Lung microvascular endothelial cell (primary cell): ENCODE results near the gene DUXB. TPM values are rescaled to one million over a fixed set of nuclear protein-coding genes. Genes with fewer than 3 reads are reported as not detected.
A peak's percentile ranks its signal among the peaks of the same experiment; 100 is the strongest.

Experiments used
- DNase-seq, 2 donors: peaks; one replicate each; pipeline versions ENCODE4 v3.0.0 to v3.0.0-alpha.2; 2010; ENCODE audit warnings: low read depth in 2 of 2
- total RNA-seq: library from RNA; depleted of rRNA; stranded (reverse); fragments of >200 nt; gene quantifications from 2 replicates; pipeline ENCODE4 v1.2.1, GENCODE V29; 2014

DUXB gene
- total RNA-seq: not detected in 2 replicates

- no peak for DNase-seq
Observed at GRCh38 chr16:75701361-75701760, at the start of gene DUXB. TSS of gene DUXB (minus strand) at chr16:75701461. CDS start at chr16:75701418, 43 bp downstream.

GRCh38 chr16:75750528-75750927, 49.3 kb upstream of the DUXB start:
- DNase-seq: no peak

- no peak for DNase-seq
Observed at GRCh38 chr16:75746359-75746758, 45.1 kb upstream of the DUXB start.

DNA sequence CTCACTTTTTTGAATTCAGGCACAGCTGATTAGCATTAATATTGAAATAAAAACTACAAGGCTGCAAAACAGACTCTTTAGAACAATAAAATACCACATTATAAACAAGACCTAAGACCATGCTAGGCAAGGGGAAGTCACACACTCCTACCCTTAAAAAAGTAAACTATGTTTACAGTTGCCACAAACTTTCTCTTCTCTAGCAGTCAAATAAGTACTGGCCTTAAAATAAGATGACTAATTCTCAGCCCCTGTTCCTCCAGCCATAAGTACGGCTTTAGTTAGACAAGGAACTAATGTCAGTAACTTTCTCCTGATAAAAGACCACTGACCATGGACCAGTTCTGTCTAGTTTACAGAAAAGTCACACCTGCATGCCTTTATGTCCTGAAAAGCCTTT, 44.6 kb upstream of the DUXB start:
- DNase-seq: no peak

- no peak for DNase-seq
Observed at GRCh38 chr16:75745242-75745641, 44.0 kb upstream of the DUXB start.

DNA sequence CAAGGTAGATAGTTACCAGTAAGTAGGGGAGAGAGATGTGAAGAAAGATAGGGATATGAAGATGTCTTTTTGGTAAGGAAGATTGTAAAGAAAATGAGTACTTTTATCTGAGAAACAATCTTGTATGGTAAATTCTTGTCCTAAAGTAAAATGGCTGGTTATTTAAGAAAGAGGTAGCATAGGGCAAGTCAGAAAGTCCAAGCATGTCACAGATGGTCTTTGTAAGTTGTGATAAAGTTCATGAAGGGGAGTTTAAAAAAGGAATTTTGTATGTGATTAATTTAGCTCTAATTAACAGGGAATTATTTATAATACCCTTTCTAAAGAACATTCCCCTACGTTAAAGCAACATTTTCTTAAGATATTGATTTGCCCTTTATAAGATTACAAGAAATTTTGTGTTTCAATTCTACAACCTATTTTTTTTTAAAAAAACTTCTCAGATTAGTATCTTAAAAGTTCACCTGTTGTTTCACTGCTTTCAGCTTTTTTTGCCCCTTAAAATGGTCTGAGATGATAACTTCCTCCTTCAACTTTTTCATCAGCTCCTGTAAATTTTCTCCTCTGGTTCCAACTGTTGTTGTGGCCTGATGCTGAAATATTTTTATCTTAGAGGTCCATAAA, 41.3 kb upstream of the DUXB start:
- no peak for DNase-seq

DNA sequence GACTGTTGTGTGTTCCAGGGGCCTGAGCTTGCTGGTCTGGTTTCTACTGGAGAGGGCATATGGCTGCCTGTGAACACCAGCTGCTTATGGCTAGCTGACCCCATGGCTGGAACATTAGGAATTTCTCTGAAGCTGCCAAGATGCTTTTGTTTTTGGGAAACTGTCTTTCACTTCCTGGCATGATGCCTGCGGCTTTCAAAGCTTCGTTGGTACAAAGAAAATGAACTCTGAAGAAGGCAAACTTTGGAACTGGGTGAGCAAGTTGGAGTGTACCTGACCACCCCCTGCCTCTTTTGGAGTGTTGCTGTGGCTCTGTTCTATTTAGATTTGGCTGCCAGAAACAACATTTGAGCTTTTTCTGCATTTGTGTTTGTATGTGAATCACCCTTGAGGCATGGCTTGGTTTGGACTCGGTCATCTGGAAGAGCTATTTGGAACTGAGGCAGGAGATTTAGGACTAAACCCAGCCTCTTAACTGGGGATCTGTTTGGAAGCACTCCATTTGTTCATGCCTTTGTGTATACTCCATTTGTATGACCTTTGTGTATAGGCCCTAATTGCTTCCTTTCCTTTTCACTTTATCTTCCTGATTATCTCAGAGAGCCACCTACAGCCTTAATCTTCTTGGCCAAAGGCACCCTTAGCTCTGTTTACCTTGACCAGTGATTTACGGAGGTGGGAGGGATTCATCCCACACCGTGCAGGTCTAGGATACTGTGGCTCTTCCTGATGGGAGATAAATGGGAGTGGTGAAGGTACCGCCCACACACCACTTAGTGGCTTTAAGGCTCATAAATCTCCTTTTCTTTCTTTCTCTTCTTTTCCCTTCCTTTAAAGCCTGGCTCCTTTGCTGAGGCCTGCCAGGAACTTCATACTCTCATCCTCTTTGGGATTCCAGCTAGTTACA, 32.3 kb upstream of the DUXB start:
- DNase-seq: no peak

DNA sequence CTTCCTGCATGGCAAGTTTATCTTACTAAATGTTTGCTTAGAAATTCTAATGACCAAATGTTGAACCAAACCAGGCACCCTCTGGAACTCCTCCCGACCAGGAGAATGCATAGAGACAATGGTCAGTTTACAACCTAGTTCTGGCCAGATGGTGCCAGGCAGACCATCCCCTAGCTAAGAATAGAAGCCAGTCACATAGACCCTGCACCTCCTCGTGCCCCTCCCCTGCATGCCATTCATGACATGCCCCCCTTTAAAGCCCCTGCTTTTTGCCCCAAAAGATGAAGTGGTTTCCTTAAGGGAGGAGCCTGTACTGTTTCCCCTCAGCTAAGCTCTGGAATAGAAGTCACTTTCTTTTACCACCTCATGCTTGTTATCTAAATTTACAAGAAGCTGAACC, 31.6 kb upstream of the DUXB start:
- no peak for DNase-seq

- DNase-seq: no peak
Observed at GRCh38 chr16:75727221-75727620, 26.0 kb upstream of the DUXB start.

DNA sequence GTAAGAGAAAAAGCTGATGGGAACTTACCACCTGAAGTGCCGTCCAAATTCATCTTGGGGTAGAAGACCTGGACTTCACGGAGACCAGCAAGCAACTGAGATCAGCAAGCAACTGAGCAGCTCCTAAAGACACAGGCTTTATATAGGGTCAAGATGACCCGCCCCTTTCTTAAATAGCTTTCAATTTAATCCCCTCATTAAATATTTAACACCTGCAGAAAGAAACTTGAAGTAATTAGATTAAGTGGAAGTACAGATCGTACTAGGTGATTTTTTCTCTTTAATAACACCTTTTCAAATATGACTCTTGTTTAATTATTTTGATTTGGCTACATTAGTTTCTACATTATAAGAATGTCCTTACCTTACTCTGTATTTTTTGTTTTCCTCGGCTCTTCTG, 25.1 kb upstream of the DUXB start, which contains the start of gene CPHXL:
Gene CPHXL, minus strand, starts transcription at position 101 of the 400 bp plus-strand sequence. Its CDS starts 48 bp downstream, at position 53.
- no peak for DNase-seq

- DNase-seq: no peak
Observed at GRCh38 chr16:75718452-75718851, 17.2 kb upstream of the DUXB start.

GRCh38 chr16:75714661-75715060, 13.4 kb upstream of the DUXB start:
- no peak for DNase-seq

GRCh38 chr16:75710344-75710743, 9.1 kb upstream of the DUXB start:
- no peak for DNase-seq

- peak in 1 of 2 donors; percentile 6 for DNase-seq
Observed at GRCh38 chr16:75703306-75703705, 2.0 kb upstream of the DUXB start.

- no peak for DNase-seq
Observed at GRCh38 chr16:75702242-75702641, 981 bp upstream of the DUXB start.

- no peak for DNase-seq
Observed at GRCh38 chr16:75697571-75697970, 3.7 kb downstream of the DUXB start.

DNA sequence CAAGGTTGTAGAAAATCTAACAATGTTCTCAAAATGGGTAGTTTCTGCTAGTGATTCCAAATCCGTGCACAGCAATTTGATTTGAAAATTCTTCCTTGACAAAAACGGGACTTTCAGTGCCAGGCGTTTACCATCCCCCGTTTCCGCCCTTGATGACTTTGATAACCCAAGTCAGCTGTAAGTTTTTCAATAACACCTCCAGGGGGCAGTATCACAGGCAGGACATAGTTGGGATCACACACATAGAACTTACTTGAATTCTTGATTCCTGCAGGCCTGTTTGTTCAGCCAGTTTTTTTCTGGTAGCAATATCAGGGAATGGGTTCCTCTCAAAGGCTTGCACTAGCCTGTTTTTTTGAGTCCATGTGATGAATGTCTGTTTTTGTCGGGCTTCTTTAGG, 5.6 kb downstream of the DUXB start:
- no peak for DNase-seq

GRCh38 chr16:75687361-75687760, 13.9 kb downstream of the DUXB start:
- DNase-seq: no peak

DNA sequence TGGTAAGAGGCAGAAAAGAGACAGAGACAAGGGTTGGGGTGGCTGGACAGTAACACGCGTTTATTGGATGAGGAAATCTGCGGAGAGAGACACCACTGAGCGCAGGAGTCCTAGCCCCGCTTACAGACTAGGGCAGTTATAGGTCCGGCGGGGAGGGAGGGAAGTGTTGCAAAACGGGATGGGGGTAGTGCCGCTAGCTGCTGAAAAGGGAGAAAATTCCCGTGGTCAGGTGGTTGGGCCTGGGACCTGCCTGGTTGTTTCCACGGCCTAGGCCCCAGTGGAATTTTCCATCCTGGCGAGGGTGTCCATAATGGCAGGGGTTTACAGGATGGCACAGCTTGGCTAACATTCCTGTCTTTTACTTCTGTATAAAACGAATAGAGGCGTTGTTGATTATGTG, 19.0 kb downstream of the DUXB start:
- DNase-seq: no peak

GRCh38 chr16:75679366-75679765, 21.9 kb downstream of the DUXB start:
- DNase-seq: peak; percentile 29 to 60

- DNase-seq: no peak
Observed at GRCh38 chr16:75676909-75677308, 24.4 kb downstream of the DUXB start, which contains the start of gene CPHXL2. TSS of gene CPHXL2 (minus strand) at chr16:75677009. CDS start at chr16:75676999, 10 bp downstream.

DNA sequence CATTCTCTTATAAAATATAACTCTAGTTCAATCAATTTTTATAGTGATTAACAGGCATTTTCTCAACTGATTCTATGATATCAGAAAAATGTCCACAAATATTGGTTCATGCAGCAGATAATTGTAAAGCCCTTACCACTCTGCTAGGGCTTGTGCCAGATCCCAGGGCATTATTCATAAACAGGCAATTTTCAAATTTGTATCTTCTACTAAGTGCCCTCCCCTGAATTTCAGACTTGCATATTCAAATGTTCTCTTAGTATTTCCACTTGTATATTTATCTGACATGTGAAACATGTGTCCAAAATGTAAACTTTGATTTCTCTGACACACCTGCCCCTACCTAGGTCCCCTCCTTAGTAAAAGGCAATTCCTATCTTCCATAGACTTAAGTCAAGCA, 33.8 kb downstream of the DUXB start:
- no peak for DNase-seq
